HG03354 (cell line): ENCODE data around the gene CELF5.
A peak's percentile ranks its signal among the peaks of the same experiment; 100 is the strongest.

ENCODE experiments used
- ATAC-seq: cut with Tn5 transposase; IDR thresholded peaks from one replicate; pipeline ENCODE4 v1.9.1; 2021; ENCODE audit warnings: mild to moderate bottlenecking; ENCODE audit not compliant: unreplicated experiment, poor library complexity, severe bottlenecking

The CELF5 gene

GRCh38 chr19:3224346-3225168, at the start of gene CELF5:
Gene CELF5 (plus strand): TSS chr19:3224661. CDS start chr19:3224740, 79 bp downstream.
- no peak for ATAC-seq

- ATAC-seq: no peak
Observed at GRCh38 chr19:3175781-3176714, 48.4 kb upstream of the CELF5 start.

GRCh38 chr19:3176715-3177501, 47.6 kb upstream of the CELF5 start:
- no peak for ATAC-seq

- ATAC-seq: peak; percentile 42
Observed at GRCh38 chr19:3178377-3178972, 46.0 kb upstream of the CELF5 start, which contains the start of gene S1PR4. Gene S1PR4 (plus strand): TSS chr19:3178769. CDS start chr19:3178793, 24 bp downstream.

- peak; percentile 15 for ATAC-seq
Observed at GRCh38 chr19:3178973-3179738, 45.3 kb upstream of the CELF5 start.

GRCh38 chr19:3179739-3180293, 44.6 kb upstream of the CELF5 start:
- ATAC-seq: no peak

GRCh38 chr19:3183721-3184641, 40.5 kb upstream of the CELF5 start:
- no peak for ATAC-seq

GRCh38 chr19:3184847-3185460, 39.5 kb upstream of the CELF5 start:
- ATAC-seq: peak; percentile 31

- peak; percentile 69 for ATAC-seq
Observed at GRCh38 chr19:3185461-3186159, 38.9 kb upstream of the CELF5 start, which contains the start of gene NCLN. Gene NCLN (plus strand): TSS chr19:3185930. CDS start chr19:3186031, 101 bp downstream.

- no peak for ATAC-seq
Observed at GRCh38 chr19:3186160-3186688, 38.2 kb upstream of the CELF5 start.

GRCh38 chr19:3186891-3187661, 37.4 kb upstream of the CELF5 start:
- ATAC-seq: no peak

GRCh38 chr19:3187662-3188511, 36.6 kb upstream of the CELF5 start:
- no peak for ATAC-seq

GRCh38 chr19:3188627-3189596, 35.5 kb upstream of the CELF5 start:
- no peak for ATAC-seq
